OCI-LY7 (cell line): ENCODE results near the gene KIAA0513. TPM values are rescaled to one million over a fixed set of nuclear protein-coding genes. Genes with fewer than 3 reads are reported as not detected.

Experiments used
- BruUV-seq: library from RNA; stranded (reverse); fragments of 400-500 nt; replicated peaks from 2 replicates; lab custom pipeline; 2021; lab: Mats Ljungman, UMichigan
- CTCF ChIA-PET: fragments of 300-600 bp; sonication (Branson Sonifier 250); formaldehyde crosslinking; loops from one replicate; lab custom pipeline; 2022; ENCODE audit warnings: antibody characterized with exemption; ENCODE audit not compliant: unreplicated experiment; lab: Charles Lee
- POLR2A ChIA-PET: fragments of 300-600 bp; sonication (Branson Sonifier 250); formaldehyde crosslinking; loops from one replicate; lab custom pipeline; 2022; ENCODE audit warnings: antibody characterized with exemption; lab: Charles Lee
- DNase-seq: peaks from one replicate; pipeline ENCODE4 v3.0.0-alpha.2; 2015; ENCODE audit warnings: low spot score
- H2AFZ ChIP-seq: fragments of 200-600 bp; sonication (generic), shearing (Covaris generic); 2 replicates; pipeline ENCODE4 v1.6.1; 2014; ENCODE audit warnings: mild to moderate bottlenecking, antibody characterized with exemption, low read length, moderate library complexity
- H3K27ac ChIP-seq: fragments of 200-600 bp; sonication (generic); 2 replicates; pipeline ENCODE4 v1.5.1; 2014; ENCODE audit warnings: mixed run types, low read depth, mild to moderate bottlenecking, moderate library complexity, low read length, inconsistent platforms; ENCODE audit not compliant: poor library complexity, severe bottlenecking
- H3K36me3 ChIP-seq: fragments of 200-600 bp; sonication (generic); 2 replicates; pipeline ENCODE4 v1.6.1; 2014; ENCODE audit warnings: mild to moderate bottlenecking, antibody characterized with exemption, low read length, moderate library complexity, mixed read lengths; ENCODE audit not compliant: insufficient read depth
- H3K4me1 ChIP-seq: fragments of 200-600 bp; sonication (generic); 2 replicates; pipeline ENCODE4 v1.5.1; 2014; ENCODE audit warnings: mild to moderate bottlenecking, low read length; ENCODE audit not compliant: insufficient read depth, poor library complexity, severe bottlenecking
- H3K4me2 ChIP-seq: fragments of 200-600 bp; sonication (generic); 2 replicates; pipeline ENCODE4 v1.6.1; 2014; ENCODE audit warnings: mild to moderate bottlenecking, low read length
- H3K4me3 ChIP-seq: fragments of 200-600 bp; sonication (generic); 2 replicates; pipeline ENCODE4 v1.5.1; 2014; ENCODE audit warnings: mild to moderate bottlenecking, low read depth, low read length; ENCODE audit not compliant: poor library complexity, severe bottlenecking
- H3K79me2 ChIP-seq: fragments of 200-600 bp; sonication (generic); 2 replicates; pipeline ENCODE4 v1.6.1; 2016; ENCODE audit warnings: low read depth, mild to moderate bottlenecking, low read length, moderate library complexity, mixed read lengths; ENCODE audit not compliant: insufficient read depth
- H3K9me2 ChIP-seq: fragments of 200-600 bp; sonication (generic); 2 replicates; pipeline ENCODE4 v1.6.1; 2016; ENCODE audit warnings: mild to moderate bottlenecking, low read length, mixed read lengths; ENCODE audit not compliant: insufficient read depth
- H3K9me3 ChIP-seq: fragments of 200-600 bp; sonication (generic); 2 replicates; pipeline ENCODE4 v1.6.1; 2014; ENCODE audit warnings: mild to moderate bottlenecking, mixed run types, low read length, mixed read lengths
- H4K20me1 ChIP-seq: fragments of 200-600 bp; sonication (generic); 2 replicates; pipeline ENCODE4 v1.6.1; 2014; ENCODE audit warnings: mild to moderate bottlenecking, antibody characterized with exemption, low read length, moderate library complexity, mixed read lengths; ENCODE audit not compliant: insufficient read depth
- EZH2phosphoT487 ChIP-seq: fragments of 200-600 bp; sonication (generic); IDR thresholded peaks from 2 replicates; pipeline ENCODE4 v1.6.1; 2018; ENCODE audit warnings: low read depth, borderline replicate concordance, mild to moderate bottlenecking, mixed run types, antibody characterized with exemption, low read length, moderate library complexity, mixed read lengths
- intact Hi-C: fragments of 100-400 bp; cut with micrococcal nuclease; formaldehyde crosslinking; loops from one replicate; pipeline ENCODE4 v1.10.0; 2022; ENCODE audit not compliant: unreplicated experiment
- total RNA-seq, 2 experiments: library from RNA; depleted of rRNA in 1 of 2; stranded (reverse); fragments of >200 nt in 1 of 2; shearing (Covaris generic) in 1 of 2; gene quantifications; 2 replicates each; pipeline ENCODE4 v1.2.3, GENCODE V29; 2014 to 2022
- TF ChIP-seq, protein P1 (sequence below): fragments of 200-600 bp; sonication (generic); conservative IDR thresholded peaks from 2 replicates; pipeline ENCODE4 v1.5.1; 2014; ENCODE audit warnings: mild to moderate bottlenecking, antibody characterized with exemption, low read length, moderate library complexity, mixed read lengths

Gene KIAA0513
- total RNA-seq, 2 experiments from 2014 or later, result 0.88 to 4.8 TPM

DNA sequence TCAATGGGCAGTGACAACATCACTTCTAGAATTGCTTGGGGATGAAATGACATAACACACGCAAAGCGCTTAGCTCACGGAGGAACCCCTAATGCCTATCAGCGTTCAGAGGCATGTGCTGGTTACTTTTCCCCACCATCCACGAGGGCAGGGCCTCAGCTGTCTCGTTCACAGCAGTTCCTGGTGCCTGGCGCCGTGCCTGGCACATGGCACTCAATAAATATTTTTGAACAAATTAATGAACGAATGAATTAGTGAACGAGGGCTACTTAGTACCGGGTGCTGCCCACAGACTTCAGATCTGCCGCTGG, 98.8 kb downstream of the KIAA0513 start:
- Histone ChIP-seq H3K79me2 (no peaks in the 10 kb centered on the region), H4K20me1 (no peaks in the 10 kb centered on the region), H3K9me2 (no peaks in the 10 kb centered on the region), H2AFZ (no peak overlapping the region), H3K4me1 (no peaks in the 10 kb centered on the region), H3K4me2 (no peak overlapping the region), H3K4me3 (no peak overlapping the region), H3K36me3 (no peaks in the 10 kb centered on the region), H3K27ac (no peak overlapping the region), H3K9me3 (no peaks in the 10 kb centered on the region)
- CTCF ChIA-PET, result interaction anchor here (1.0 kb wide), 1 partner anchor 14 kb away, joined by 4 read pairs; no protein-coding TSS in a partner anchor
- TF ChIP-seq EZH2phosphoT487, result no peak
- TF ChIP-seq, protein P1, sequence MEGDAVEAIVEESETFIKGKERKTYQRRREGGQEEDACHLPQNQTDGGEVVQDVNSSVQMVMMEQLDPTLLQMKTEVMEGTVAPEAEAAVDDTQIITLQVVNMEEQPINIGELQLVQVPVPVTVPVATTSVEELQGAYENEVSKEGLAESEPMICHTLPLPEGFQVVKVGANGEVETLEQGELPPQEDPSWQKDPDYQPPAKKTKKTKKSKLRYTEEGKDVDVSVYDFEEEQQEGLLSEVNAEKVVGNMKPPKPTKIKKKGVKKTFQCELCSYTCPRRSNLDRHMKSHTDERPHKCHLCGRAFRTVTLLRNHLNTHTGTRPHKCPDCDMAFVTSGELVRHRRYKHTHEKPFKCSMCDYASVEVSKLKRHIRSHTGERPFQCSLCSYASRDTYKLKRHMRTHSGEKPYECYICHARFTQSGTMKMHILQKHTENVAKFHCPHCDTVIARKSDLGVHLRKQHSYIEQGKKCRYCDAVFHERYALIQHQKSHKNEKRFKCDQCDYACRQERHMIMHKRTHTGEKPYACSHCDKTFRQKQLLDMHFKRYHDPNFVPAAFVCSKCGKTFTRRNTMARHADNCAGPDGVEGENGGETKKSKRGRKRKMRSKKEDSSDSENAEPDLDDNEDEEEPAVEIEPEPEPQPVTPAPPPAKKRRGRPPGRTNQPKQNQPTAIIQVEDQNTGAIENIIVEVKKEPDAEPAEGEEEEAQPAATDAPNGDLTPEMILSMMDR, result no peak
- no peak for DNase-seq
- POLR2A ChIA-PET, result interaction anchor here (0.5 to 0.7 kb wide), 2 partner anchors 8 to 182 kb away, joined by 3 to 4 read pairs; no protein-coding TSS in a partner anchor
- intact Hi-C loops, result no loop called here
- BruUV-seq, result no TSS peak

DNA sequence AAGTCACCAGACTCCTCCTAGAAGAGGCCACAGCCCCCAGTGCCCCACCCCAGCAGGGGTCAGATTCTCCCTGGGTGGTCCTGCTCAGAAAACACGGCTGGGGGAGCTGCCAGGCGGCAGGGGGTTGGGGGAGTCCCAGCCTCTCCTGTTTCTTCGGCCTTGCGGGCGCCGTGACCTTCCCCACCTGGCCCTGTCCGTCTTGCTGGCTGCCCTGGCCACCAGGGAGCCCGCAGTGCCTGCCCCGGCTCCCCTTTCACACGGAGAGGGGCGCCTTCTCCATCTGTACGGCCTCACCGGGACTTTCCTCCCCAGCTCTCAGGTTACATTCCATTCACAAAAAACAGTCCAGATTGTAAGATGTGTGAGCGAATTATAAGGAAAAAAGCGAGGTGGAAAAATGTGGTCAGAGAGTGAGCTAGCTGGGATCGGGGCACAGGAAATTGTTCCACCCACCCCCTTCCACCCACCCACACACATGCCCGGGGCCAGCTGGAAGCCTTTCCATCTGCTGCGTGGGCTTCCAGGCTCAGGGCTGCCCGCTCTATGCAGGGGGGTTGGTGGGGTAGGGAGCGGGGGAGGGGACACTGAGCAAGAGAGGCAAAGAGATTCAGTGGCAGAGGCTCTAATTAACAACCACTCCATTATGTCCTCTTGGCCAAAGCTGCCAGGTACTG, 99.2 kb downstream of the KIAA0513 start:
- Histone ChIP-seq H3K9me2 (no peaks in the 10 kb centered on the region), H3K9me3 (no peaks in the 10 kb centered on the region), H3K27ac (no peak overlapping the region), H3K36me3 (no peaks in the 10 kb centered on the region), H4K20me1 (no peaks in the 10 kb centered on the region), H2AFZ (no peak overlapping the region), H3K4me2 (no peak overlapping the region), H3K4me3 (no peak overlapping the region), H3K4me1 (no peaks in the 10 kb centered on the region), H3K79me2 (no peaks in the 10 kb centered on the region)
- POLR2A ChIA-PET, result interaction anchor here (0.7 kb wide), 1 partner anchor 9 kb away, joined by 4 read pairs; no protein-coding TSS in a partner anchor
- TF ChIP-seq, protein P1, result no peak
- TF ChIP-seq EZH2phosphoT487, result no peak
- DNase-seq, result no peak
- intact Hi-C loops, result no loop called here
- CTCF ChIA-PET, result interaction anchor here (1.0 kb wide), 1 partner anchor 13 kb away, joined by 4 read pairs; no protein-coding TSS in a partner anchor
- BruUV-seq, result no TSS peak

DNA sequence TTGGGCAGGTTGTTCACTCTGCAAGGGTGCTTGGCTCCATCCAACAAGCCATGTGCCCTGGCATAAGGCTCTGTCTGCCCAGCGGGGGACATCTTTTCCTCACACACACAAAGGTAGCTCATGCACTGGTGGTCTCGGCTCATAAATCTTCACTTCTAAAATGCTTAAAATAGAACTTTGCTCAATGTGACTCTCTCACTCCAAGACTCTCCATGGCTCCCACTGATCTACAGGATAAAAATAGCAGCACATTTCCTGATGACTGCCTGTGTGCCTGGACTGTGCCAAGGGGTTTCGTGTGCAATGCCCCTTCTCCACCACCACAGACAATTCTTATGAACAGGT, 99.8 kb downstream of the KIAA0513 start:
- BruUV-seq, result no TSS peak
- H2AFZ ChIP-seq, result no peak overlapping the region
- H3K9me3 ChIP-seq, result no peaks in the 10 kb centered on the region
- TF ChIP-seq, protein P1, result no peak
- TF ChIP-seq EZH2phosphoT487, result no peak
- H3K79me2 ChIP-seq, result no peaks in the 10 kb centered on the region
- no peak overlapping the region for H3K4me2 ChIP-seq
- POLR2A ChIA-PET, result no interaction called here
- no peaks in the 10 kb centered on the region for H3K36me3 ChIP-seq
- intact Hi-C loops, result no loop called here
- no peak overlapping the region for H3K27ac ChIP-seq
- no peaks in the 10 kb centered on the region for H3K9me2 ChIP-seq
- H4K20me1 ChIP-seq, result no peaks in the 10 kb centered on the region
- no peak overlapping the region for H3K4me3 ChIP-seq
- CTCF ChIA-PET, result no interaction called here
- DNase-seq, result no peak
- H3K4me1 ChIP-seq, result no peaks in the 10 kb centered on the region
